Memory B cell (primary cell): ENCODE results near the gene OAT.

Source experiments
- ATAC-seq: fragments of 150-1000 bp; cut with Tn5 transposase; 2 replicates; pipeline ENCODE4 v1.10.0; 2021; ENCODE audit warnings: low read depth, mild to moderate bottlenecking, moderate library complexity
- DNase-seq, 2 donors: peaks; one replicate each; pipeline ENCODE4 v3.0.0; 2022; ENCODE audit warnings: low spot score in 2 of 2
- H3K27ac Mint-ChIP-seq: one replicate; pipeline ENCODE4 v1.8.0; 2022; ENCODE audit warnings: mild to moderate bottlenecking, moderate library complexity, mixed read lengths
- H3K27me3 Mint-ChIP-seq: one replicate; pipeline ENCODE4 v1.8.0; 2022; ENCODE audit warnings: mixed read lengths
- H3K36me3 Mint-ChIP-seq: one replicate; pipeline ENCODE4 v1.8.0; 2022; ENCODE audit warnings: mild to moderate bottlenecking, mixed read lengths
- H3K4me1 Mint-ChIP-seq: one replicate; pipeline ENCODE4 v1.8.0; 2022; ENCODE audit warnings: mixed read lengths
- H3K4me3 Mint-ChIP-seq: one replicate; pipeline ENCODE4 v1.8.0; 2022; ENCODE audit warnings: mild to moderate bottlenecking, moderate library complexity, mixed read lengths
- H3K9me3 Mint-ChIP-seq: one replicate; pipeline ENCODE4 v1.8.0; 2022; ENCODE audit warnings: mixed read lengths

The OAT gene

DNA sequence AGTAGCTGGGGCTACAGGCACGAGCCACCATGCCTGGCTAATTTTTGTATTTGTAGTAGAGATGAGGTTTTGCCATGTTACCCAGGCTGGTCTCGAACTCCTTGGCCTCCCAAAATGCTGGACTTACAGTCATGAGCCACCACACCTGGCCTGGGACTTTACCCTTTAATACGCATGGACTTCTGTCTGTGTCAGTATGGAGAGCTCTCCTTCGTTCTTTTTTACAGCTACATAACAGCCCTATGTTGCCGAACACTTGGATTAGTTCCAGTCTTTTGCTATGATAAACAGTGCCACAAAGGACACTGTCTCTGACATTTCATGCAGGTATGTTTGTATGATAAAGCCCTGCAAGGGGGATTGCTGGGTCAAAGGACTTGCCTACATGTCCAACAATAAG lies 10.9 kb upstream of the OAT start:
- Mint-ChIP-seq H3K4me1 (no peaks in the 10 kb centered on the region), H3K27me3 (peaks cover 10% of the 10 kb centered on the region), H3K4me3 (no peak overlapping the region), H3K27ac (no peak overlapping the region), H3K36me3 (no peaks in the 10 kb centered on the region), H3K9me3 (no peaks in the 10 kb centered on the region)
- no peak for ATAC-seq
- DNase-seq, result no peak

- H3K27me3 Mint-ChIP-seq, result peaks cover 11% of the 10 kb centered on the region
- no peaks in the 10 kb centered on the region for H3K9me3 Mint-ChIP-seq
- no peaks in the 10 kb centered on the region for H3K36me3 Mint-ChIP-seq
- no peak overlapping the region for H3K27ac Mint-ChIP-seq
- DNase-seq (no peak), ATAC-seq (no peak)
- no peaks in the 10 kb centered on the region for H3K4me1 Mint-ChIP-seq
- H3K4me3 Mint-ChIP-seq, result no peak overlapping the region
These were observed 9.6 kb upstream of the OAT start for GRCh38 chr10:124428207-124428777.

GRCh38 chr10:124425227-124425962 lies 6.7 kb upstream of the OAT start:
- H3K27ac Mint-ChIP-seq, result no peak overlapping the region
- no peak for DNase-seq

DNA sequence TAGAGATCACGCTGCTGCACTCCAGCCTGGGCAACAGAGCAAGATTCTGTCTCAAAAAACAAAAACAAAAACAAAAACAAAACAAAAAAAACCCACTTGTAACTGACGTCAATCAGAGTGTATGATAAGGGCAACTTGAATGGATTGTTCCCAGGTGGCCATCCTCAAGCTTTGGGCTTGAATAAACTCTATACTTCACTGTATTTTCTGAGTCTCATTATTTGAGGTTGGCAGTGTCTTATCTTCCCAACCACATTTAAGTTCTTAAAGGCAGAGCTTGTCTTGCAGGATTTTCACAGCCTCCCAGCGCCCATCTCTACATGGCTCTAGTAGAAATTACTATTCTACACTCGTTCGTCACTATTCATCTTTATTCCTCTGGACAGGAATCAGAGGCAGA lies 5.1 kb upstream of the OAT start:
- H3K27ac Mint-ChIP-seq, result no peak overlapping the region
- H3K36me3 Mint-ChIP-seq, result no peaks in the 10 kb centered on the region
- ATAC-seq (no peak), DNase-seq (no peak)
- no peak overlapping the region for H3K4me3 Mint-ChIP-seq
- peaks cover 3% of the 10 kb centered on the region for H3K4me1 Mint-ChIP-seq
- peaks cover 9% of the 10 kb centered on the region for H3K27me3 Mint-ChIP-seq
- H3K9me3 Mint-ChIP-seq, result no peaks in the 10 kb centered on the region

More at GRCh38 chr10:124425227-124425962, 6.7 kb upstream of the OAT start:
- H3K4me3 Mint-ChIP-seq, result no peak overlapping the region
- no peak for ATAC-seq
- no peaks in the 10 kb centered on the region for H3K36me3 Mint-ChIP-seq
- H3K4me1 Mint-ChIP-seq, result no peaks in the 10 kb centered on the region
- peaks cover 8% of the 10 kb centered on the region for H3K27me3 Mint-ChIP-seq
- H3K9me3 Mint-ChIP-seq, result no peaks in the 10 kb centered on the region

GRCh38 chr10:124422742-124423141 lies 4.0 kb upstream of the OAT start:
- Mint-ChIP-seq H3K4me1 (peaks cover 3% of the 10 kb centered on the region), H3K9me3 (no peaks in the 10 kb centered on the region), H3K36me3 (no peaks in the 10 kb centered on the region), H3K27me3 (peaks cover 9% of the 10 kb centered on the region), H3K27ac (no peak overlapping the region), H3K4me3 (no peak overlapping the region)
- ATAC-seq, result no peak
- DNase-seq, result no peak

DNA sequence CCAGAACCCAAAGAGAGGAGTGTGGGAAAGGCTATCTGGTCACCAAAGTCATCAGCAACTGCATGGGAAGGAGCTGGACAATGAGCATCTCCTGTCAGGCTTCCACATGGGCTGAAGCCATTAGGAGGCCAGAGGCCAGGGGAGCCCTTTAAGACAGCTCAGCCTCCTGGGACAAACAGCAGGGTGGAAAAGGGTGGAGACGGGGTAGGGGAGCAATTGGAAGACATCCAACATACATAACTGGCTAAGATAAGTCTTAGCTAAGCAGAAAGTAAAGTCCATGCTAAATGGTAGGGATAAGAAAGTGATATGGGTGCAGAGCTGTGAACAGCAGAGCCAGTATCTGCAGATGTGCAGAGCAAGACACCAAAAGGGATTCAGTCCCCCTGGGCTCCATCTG lies 1.5 kb upstream of the OAT start:
- H3K4me1 Mint-ChIP-seq, result peaks cover 3% of the 10 kb centered on the region
- peaks cover 5% of the 10 kb centered on the region for H3K27me3 Mint-ChIP-seq
- ATAC-seq, result no peak
- no peak overlapping the region for H3K27ac Mint-ChIP-seq
- no peak overlapping the region for H3K4me3 Mint-ChIP-seq
- DNase-seq, result no peak
- H3K9me3 Mint-ChIP-seq, result no peaks in the 10 kb centered on the region
- H3K36me3 Mint-ChIP-seq, result no peaks in the 10 kb centered on the region

GRCh38 chr10:124419635-124420034 lies 912 bp upstream of the OAT start:
- DNase-seq, result no peak
- Mint-ChIP-seq H3K4me1 (peaks cover 4% of the 10 kb centered on the region), H3K36me3 (no peaks in the 10 kb centered on the region), H3K27ac (peak overlapping the region; percentile 75), H3K9me3 (no peaks in the 10 kb centered on the region), H3K4me3 (peak overlapping the region; percentile 84), H3K27me3 (peaks cover 5% of the 10 kb centered on the region)
- ATAC-seq, result no peak

GRCh38 chr10:124417895-124418725 lies 613 bp downstream of the OAT start:
- H3K27ac Mint-ChIP-seq, result peak overlapping the region; percentile 75
- peak overlapping the region; percentile 84 for H3K4me3 Mint-ChIP-seq
- peak; percentile 20 for ATAC-seq
- no peaks in the 10 kb centered on the region for H3K36me3 Mint-ChIP-seq
- H3K27me3 Mint-ChIP-seq, result peaks cover 3% of the 10 kb centered on the region
- H3K4me1 Mint-ChIP-seq, result peaks cover 4% of the 10 kb centered on the region
- DNase-seq, result peak; percentile 25 to 56
- no peaks in the 10 kb centered on the region for H3K9me3 Mint-ChIP-seq

- Mint-ChIP-seq H3K27ac (no peak overlapping the region), H3K27me3 (peaks cover 2% of the 10 kb centered on the region), H3K36me3 (peaks cover 3% of the 10 kb centered on the region), H3K4me3 (peak overlapping the region; percentile 27), H3K9me3 (no peaks in the 10 kb centered on the region), H3K4me1 (peaks cover 4% of the 10 kb centered on the region)
- DNase-seq, result no peak
- no peak for ATAC-seq
These were observed 2.0 kb downstream of the OAT start for GRCh38 chr10:124416733-124417132.

DNA sequence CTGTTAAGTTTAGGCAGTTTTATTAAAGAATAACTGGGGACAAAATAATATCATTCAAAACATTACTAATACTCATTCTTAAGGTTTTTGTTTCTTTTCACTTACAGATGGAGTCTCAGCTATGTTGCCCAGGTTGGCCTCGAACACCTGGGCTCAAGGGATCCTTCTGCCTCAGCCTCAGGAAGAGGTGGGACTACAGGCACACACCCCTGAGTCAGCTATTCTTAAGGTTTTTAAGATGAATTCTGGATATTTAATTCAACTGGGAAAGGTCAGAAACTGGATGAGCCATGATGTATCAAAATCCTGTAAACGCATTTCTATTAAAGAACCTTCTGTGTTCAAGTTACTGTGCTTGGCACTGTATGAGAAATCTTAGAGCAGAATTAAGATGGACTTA lies 3.5 kb downstream of the OAT start:
- DNase-seq (no peak), ATAC-seq (no peak)
- H3K9me3 Mint-ChIP-seq, result no peaks in the 10 kb centered on the region
- peaks cover 2% of the 10 kb centered on the region for H3K27me3 Mint-ChIP-seq
- peaks cover 7% of the 10 kb centered on the region for H3K36me3 Mint-ChIP-seq
- no peak overlapping the region for H3K27ac Mint-ChIP-seq
- peaks cover 4% of the 10 kb centered on the region for H3K4me1 Mint-ChIP-seq
- no peak overlapping the region for H3K4me3 Mint-ChIP-seq

GRCh38 chr10:124414076-124414475 lies 4.6 kb downstream of the OAT start:
- peaks cover 2% of the 10 kb centered on the region for H3K4me1 Mint-ChIP-seq
- ATAC-seq, result no peak

GRCh38 chr10:124409696-124410095 lies 9.0 kb downstream of the OAT start:
- Mint-ChIP-seq H3K9me3 (no peaks in the 10 kb centered on the region), H3K27ac (no peak overlapping the region), H3K4me3 (no peak overlapping the region), H3K4me1 (no peaks in the 10 kb centered on the region), H3K27me3 (no peaks in the 10 kb centered on the region), H3K36me3 (peaks cover 21% of the 10 kb centered on the region)
- ATAC-seq (no peak), DNase-seq (no peak)

More at GRCh38 chr10:124414076-124414475, 4.6 kb downstream of the OAT start:
- Mint-ChIP-seq H3K27me3 (no peaks in the 10 kb centered on the region), H3K9me3 (no peaks in the 10 kb centered on the region), H3K4me3 (no peak overlapping the region), H3K36me3 (peaks cover 12% of the 10 kb centered on the region), H3K27ac (no peak overlapping the region)
- no peak for DNase-seq

- ATAC-seq (no peak), DNase-seq (no peak)
- Mint-ChIP-seq H3K36me3 (peaks cover 24% of the 10 kb centered on the region), H3K4me3 (no peak overlapping the region), H3K9me3 (no peaks in the 10 kb centered on the region), H3K27me3 (no peaks in the 10 kb centered on the region), H3K27ac (no peak overlapping the region), H3K4me1 (peaks cover 4% of the 10 kb centered on the region)
These were observed 10.4 kb downstream of the OAT start for GRCh38 chr10:124408357-124408756.

GRCh38 chr10:124407456-124407855 lies 11.3 kb downstream of the OAT start:
- Mint-ChIP-seq H3K9me3 (no peaks in the 10 kb centered on the region), H3K27ac (no peak overlapping the region), H3K27me3 (no peaks in the 10 kb centered on the region), H3K4me3 (no peak overlapping the region), H3K4me1 (peaks cover 4% of the 10 kb centered on the region), H3K36me3 (peaks cover 24% of the 10 kb centered on the region)
- DNase-seq (no peak), ATAC-seq (no peak)
